Activated naive CD4-positive, alpha-beta T cell treated with anti-CD3 and anti-CD28 coated beads, Interleukin-2, amount 10 ng/mL, durations not matched to agents 7 days and 5 days (primary cell): ENCODE results near the gene CTNNA3.

Experiments used
- CTCF ChIA-PET: fragments of 350-600 bp; sonication (Branson Sonifier 250); formaldehyde crosslinking; loops from one replicate; lab custom pipeline; 2021; ENCODE audit warnings: antibody characterized with exemption; lab: Charles Lee
- DNase-seq: peaks from one replicate; pipeline ENCODE4 v3.0.0-alpha.2; 2020
- H3K27ac Mint-ChIP-seq: one replicate; pipeline ENCODE4 v1.8.0; 2021; ENCODE audit warnings: mild to moderate bottlenecking, moderate library complexity, mixed read lengths
- H3K27me3 Mint-ChIP-seq: one replicate; pipeline ENCODE4 v1.8.0; 2021; ENCODE audit warnings: mild to moderate bottlenecking, mixed read lengths
- H3K36me3 Mint-ChIP-seq: one replicate; pipeline ENCODE4 v1.8.0; 2021; ENCODE audit warnings: mixed read lengths
- H3K4me1 Mint-ChIP-seq: one replicate; pipeline ENCODE4 v1.8.0; 2021; ENCODE audit warnings: mixed read lengths
- H3K4me3 Mint-ChIP-seq: one replicate; pipeline ENCODE4 v1.8.0; 2021; ENCODE audit warnings: mild to moderate bottlenecking, moderate library complexity, mixed read lengths
- H3K9me3 Mint-ChIP-seq: one replicate; pipeline ENCODE4 v1.8.0; 2021; ENCODE audit warnings: mixed read lengths

The CTNNA3 gene

DNA sequence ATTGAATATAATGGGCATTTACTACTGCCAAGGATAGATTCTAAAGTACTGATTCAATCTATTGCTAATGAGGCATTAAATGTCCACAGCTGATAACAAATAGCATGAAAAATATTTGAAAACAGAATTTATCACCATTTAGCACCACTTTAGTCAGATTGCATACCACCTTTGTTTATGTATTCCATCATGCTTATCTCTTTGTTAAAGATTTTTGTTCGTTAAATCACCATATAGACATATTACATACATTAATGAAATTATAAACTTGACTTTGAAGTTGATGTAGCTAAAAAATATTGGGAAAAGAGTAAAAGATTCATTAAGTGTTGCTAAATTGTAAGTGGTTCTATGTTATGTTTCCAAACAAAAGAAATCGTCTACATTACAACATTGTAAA, 1022.9 kb downstream of the CTNNA3 start:
- Mint-ChIP-seq H3K4me1 (no peaks in the 10 kb centered on the region), H3K27ac (no peak overlapping the region), H3K4me3 (no peak overlapping the region), H3K9me3 (no peaks in the 10 kb centered on the region), H3K27me3 (no peaks in the 10 kb centered on the region), H3K36me3 (no peaks in the 10 kb centered on the region)
- no peak for DNase-seq
- CTCF ChIA-PET = no interaction called here

DNA sequence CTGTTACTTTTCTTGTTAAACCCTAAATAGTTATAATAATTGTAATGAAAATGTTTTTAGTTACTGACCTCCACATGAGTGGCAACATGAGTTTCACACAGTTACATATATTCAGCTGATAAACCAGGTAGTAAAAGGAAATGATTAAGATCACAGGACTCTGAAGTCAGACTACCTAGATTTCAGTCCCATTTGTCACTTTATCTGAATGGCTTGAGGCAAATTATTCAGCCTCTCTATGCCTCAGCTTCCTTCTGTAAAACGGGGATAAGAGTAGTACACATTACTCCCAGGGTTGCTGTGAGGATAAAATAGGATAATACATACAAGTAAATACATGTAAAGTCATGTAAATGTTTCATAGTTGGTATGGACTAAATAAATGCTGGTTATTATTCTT, 1024.4 kb downstream of the CTNNA3 start:
- H3K9me3 Mint-ChIP-seq = no peaks in the 10 kb centered on the region
- CTCF ChIA-PET = no interaction called here

DNA sequence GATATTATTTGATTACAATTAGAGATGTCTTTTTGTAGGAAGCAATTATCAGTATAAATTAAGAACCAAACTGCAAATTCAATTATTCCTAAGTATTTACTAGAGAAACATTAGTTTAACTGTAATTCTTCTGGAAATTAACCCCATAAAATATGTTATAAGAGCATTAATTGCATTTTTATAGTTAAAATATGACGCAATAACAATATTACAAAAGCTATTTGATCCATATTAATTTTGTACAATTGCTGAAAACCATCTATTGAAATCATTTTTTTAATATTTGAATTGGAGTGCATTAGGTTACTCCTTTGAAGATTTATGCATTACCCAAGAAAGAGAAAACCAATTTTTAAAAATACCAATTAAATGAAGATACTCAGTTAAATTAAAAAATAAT, 1024.9 kb downstream of the CTNNA3 start:
- DNase-seq = no peak
- H3K4me1 Mint-ChIP-seq = no peaks in the 10 kb centered on the region
- no peak overlapping the region for H3K4me3 Mint-ChIP-seq
- no peaks in the 10 kb centered on the region for H3K27me3 Mint-ChIP-seq
- H3K36me3 Mint-ChIP-seq = no peaks in the 10 kb centered on the region
- no peak overlapping the region for H3K27ac Mint-ChIP-seq
- CTCF ChIA-PET = no interaction called here
- H3K9me3 Mint-ChIP-seq = no peaks in the 10 kb centered on the region

More for the DNA sequence above, 1024.4 kb downstream of the CTNNA3 start:
- DNase-seq = no peak
- Mint-ChIP-seq H3K4me1 (no peaks in the 10 kb centered on the region), H3K27me3 (no peaks in the 10 kb centered on the region), H3K27ac (no peak overlapping the region), H3K4me3 (no peak overlapping the region), H3K36me3 (no peaks in the 10 kb centered on the region)

DNA sequence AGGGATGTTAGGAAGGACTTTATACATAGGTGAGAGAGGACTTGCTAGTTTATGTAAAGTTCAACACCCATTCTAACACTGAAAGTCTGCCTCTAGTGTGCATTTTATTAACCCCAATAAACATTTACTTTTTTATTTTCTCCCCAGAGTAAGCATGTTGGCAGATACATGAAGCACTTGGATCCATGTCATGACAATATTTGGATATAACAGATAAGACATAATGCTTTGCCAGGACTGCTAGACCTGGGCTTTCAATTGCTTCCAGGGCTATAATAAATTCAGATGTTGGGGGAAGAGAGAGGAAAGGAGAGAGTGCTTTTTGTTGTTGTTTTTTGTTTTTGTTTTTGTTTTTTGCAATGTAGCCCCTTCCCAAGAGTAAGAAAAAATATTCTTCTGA, 1039.5 kb downstream of the CTNNA3 start:
- Mint-ChIP-seq H3K9me3 (no peaks in the 10 kb centered on the region), H3K36me3 (no peaks in the 10 kb centered on the region), H3K4me1 (no peaks in the 10 kb centered on the region), H3K27me3 (no peaks in the 10 kb centered on the region), H3K27ac (no peak overlapping the region), H3K4me3 (no peak overlapping the region)
- CTCF ChIA-PET = no interaction called here
- no peak for DNase-seq

DNA sequence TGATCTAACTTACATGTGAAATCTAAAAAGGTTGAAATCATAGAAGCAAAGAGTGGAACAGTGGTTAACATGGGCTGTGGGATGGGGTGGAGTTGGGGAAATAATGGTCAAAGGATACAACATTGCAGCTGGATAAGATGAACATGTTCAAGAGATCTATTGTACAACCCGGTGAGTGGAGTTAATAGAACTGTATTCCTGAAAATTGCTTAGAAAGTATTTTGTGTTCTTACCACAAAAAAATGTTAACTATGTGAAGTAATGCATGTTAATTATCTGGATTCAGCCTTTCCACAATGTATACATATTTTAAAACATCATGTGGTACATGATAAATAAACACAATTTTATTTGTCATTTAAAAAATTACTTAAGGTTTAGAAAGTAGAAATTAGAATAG, 1041.1 kb downstream of the CTNNA3 start:
- H3K27ac Mint-ChIP-seq = no peak overlapping the region
- no peaks in the 10 kb centered on the region for H3K4me1 Mint-ChIP-seq
- H3K36me3 Mint-ChIP-seq = no peaks in the 10 kb centered on the region
- no peaks in the 10 kb centered on the region for H3K27me3 Mint-ChIP-seq
- H3K9me3 Mint-ChIP-seq = peaks cover 3% of the 10 kb centered on the region
- H3K4me3 Mint-ChIP-seq = no peak overlapping the region
- CTCF ChIA-PET = no interaction called here
- DNase-seq = no peak

DNA sequence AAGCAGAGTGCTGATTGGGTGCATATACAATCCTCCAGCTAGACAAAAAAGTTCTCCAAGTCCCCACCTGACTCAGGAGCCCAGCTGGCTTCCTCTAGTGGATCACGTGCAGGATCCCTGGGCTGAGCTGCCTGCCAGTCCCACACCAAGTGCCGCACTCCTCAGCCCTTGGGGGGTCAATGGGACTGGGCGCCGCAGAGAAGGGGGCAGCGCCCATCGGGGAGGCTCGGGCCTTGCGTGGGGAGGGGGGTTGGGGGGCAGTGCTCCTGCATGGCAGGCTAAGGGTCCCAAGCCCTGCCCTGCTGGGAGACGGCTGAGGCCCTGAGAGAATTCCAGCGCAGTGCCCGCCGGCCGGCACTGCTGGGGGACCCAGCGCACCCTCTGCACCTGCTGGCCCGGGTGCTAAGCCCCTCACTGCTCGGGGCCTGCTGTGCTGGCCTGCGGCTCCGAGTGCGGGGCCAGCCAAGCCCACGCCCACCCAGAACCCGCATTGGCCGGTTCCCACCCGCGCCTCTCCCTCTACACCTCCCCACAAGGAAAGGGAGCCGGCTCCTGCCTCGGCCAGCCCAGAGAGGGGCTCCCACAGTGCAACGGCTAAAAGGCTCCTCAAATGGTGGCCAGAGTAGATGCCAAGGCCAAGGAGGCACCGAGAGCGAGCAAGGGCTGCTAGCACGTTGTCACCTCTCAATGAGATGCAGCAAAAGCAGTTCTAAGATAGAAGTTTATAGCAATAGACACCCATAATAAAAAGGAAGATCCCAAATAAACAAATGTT, 1044.5 kb downstream of the CTNNA3 start:
- CTCF ChIA-PET = no interaction called here
- no peak for DNase-seq
- H3K9me3 Mint-ChIP-seq = peaks cover 12% of the 10 kb centered on the region
- H3K27me3 Mint-ChIP-seq = no peaks in the 10 kb centered on the region
- no peak overlapping the region for H3K27ac Mint-ChIP-seq
- H3K4me3 Mint-ChIP-seq = no peak overlapping the region
- H3K36me3 Mint-ChIP-seq = no peaks in the 10 kb centered on the region
- H3K4me1 Mint-ChIP-seq = no peaks in the 10 kb centered on the region

DNA sequence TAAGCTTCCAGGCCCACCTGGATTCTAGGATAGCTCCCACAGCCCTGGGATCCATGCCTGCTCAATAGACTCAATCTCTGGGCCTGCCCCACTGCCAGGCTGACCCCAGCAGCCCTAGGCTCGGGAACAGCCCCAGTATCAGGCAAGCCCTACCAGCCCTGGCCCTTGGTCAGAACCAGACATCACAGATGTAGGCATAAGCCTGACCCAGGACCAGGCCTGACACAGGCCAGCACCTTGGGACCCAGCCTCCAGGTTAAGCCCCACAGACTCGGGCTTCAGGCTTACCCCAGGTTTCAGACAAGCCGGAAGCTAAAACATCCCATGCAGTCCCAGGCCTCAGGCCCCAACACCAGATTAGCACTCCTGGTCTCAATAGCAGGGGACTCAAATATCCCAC, 1046.4 kb downstream of the CTNNA3 start:
- H3K36me3 Mint-ChIP-seq = no peaks in the 10 kb centered on the region
- no peak overlapping the region for H3K27ac Mint-ChIP-seq
- CTCF ChIA-PET = no interaction called here
- no peaks in the 10 kb centered on the region for H3K27me3 Mint-ChIP-seq
- peaks cover 16% of the 10 kb centered on the region for H3K9me3 Mint-ChIP-seq
- no peak overlapping the region for H3K4me3 Mint-ChIP-seq
- H3K4me1 Mint-ChIP-seq = no peaks in the 10 kb centered on the region
- no peak for DNase-seq

DNA sequence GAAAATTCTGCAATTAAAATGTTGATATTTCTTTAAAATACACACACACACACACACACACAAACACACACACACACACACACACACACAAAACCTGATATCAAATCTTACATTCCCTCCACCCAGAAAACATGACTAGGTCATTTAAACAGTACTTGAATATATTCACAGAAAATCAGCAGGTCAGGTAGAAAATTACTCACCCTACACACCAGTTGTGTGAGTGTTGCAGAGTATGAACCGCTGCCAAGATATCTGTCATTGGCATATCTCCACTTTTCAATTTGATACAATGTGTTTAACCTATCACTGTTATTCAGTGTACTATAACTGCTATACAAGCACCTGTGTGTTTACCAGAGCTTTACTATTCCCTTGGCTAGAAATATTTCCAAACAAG, 1053.8 kb downstream of the CTNNA3 start:
- H3K9me3 Mint-ChIP-seq = peaks cover 8% of the 10 kb centered on the region
- H3K4me1 Mint-ChIP-seq = no peaks in the 10 kb centered on the region
- no peak overlapping the region for H3K4me3 Mint-ChIP-seq
- DNase-seq = no peak
- H3K27me3 Mint-ChIP-seq = no peaks in the 10 kb centered on the region
- H3K36me3 Mint-ChIP-seq = no peaks in the 10 kb centered on the region
- no peak overlapping the region for H3K27ac Mint-ChIP-seq
- CTCF ChIA-PET = no interaction called here

DNA sequence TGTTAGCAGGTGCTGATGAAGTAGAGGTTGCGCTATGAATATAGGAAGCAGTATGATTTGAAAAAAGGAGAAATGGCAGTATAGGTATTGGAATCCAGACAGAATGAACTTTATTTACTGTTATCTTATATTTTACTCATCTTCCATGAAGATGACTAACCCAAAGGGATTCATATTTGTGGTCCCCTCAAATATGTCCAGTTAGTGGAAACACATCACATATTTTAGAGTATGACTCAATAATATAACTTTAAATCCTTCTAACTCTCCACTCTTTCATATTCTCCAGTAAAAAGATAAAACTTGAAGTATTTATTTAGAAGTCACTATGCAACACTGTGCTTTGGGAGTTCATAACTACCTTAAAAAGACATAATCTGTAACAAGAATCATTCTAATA, 1056.6 kb downstream of the CTNNA3 start:
- no peak overlapping the region for H3K27ac Mint-ChIP-seq
- H3K27me3 Mint-ChIP-seq = no peaks in the 10 kb centered on the region
- CTCF ChIA-PET = no interaction called here
- DNase-seq = no peak
- H3K9me3 Mint-ChIP-seq = no peaks in the 10 kb centered on the region
- H3K4me3 Mint-ChIP-seq = no peak overlapping the region
- no peaks in the 10 kb centered on the region for H3K36me3 Mint-ChIP-seq
- no peaks in the 10 kb centered on the region for H3K4me1 Mint-ChIP-seq

DNA sequence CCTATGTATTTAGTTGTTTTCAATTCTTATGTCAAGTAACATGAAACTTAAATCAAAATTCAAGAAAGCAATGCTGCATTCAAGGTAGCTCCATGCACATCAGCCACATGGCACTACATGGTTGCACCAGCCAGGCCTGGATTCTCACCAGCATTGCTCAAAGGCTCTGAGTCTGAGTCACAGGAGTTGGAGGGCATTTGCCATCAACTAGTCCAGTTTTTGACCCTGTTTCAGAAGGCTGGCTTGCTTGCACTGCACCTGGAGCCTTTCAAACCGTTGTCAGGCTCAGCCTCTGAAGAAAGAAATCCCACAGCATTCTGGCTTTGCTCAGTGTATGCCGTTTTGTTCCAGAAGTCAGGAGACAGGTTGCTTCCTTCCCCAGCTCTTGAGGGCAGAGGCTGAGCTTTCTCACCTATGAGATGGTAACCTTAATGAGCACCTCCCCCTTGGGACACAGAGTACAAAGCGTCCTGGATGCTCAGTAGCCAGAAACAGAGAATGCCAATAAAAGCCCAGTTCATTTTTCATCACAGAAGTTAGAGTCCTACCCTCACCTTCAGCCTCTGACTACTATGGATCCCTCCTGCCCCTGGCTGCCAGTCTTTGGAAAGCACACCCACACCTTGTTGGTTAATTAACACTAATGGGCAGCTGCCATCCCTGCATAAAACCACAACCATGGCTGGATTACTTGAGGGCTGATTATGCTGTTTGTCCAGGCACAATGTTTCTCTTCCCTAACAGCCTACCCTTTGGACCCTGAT, 1058.5 kb downstream of the CTNNA3 start:
- H3K4me1 Mint-ChIP-seq = no peaks in the 10 kb centered on the region
- CTCF ChIA-PET = no interaction called here
- H3K36me3 Mint-ChIP-seq = no peaks in the 10 kb centered on the region
- H3K4me3 Mint-ChIP-seq = no peak overlapping the region
- no peak for DNase-seq
- no peaks in the 10 kb centered on the region for H3K9me3 Mint-ChIP-seq
- H3K27me3 Mint-ChIP-seq = no peaks in the 10 kb centered on the region
- H3K27ac Mint-ChIP-seq = no peak overlapping the region

DNA sequence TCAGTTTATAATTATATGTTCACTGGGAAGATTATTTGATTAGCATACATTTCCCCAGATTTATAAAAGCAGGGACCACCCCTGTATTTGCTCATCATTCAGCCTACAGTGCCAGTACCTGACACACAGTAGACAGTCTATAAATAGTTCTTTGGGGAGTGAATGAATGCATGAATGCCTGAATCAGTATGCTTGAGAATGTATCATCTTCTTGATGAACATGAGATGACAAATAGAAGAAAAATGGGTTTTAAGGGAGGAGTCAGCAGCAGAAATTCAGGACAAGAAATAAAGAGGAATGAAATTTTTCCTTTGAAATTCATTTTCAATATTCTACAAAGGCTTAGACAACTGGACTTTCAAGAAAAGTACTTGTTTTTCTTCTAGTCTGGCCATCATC, 1066.0 kb downstream of the CTNNA3 start:
- Mint-ChIP-seq H3K4me3 (no peak overlapping the region), H3K36me3 (no peaks in the 10 kb centered on the region)

DNA sequence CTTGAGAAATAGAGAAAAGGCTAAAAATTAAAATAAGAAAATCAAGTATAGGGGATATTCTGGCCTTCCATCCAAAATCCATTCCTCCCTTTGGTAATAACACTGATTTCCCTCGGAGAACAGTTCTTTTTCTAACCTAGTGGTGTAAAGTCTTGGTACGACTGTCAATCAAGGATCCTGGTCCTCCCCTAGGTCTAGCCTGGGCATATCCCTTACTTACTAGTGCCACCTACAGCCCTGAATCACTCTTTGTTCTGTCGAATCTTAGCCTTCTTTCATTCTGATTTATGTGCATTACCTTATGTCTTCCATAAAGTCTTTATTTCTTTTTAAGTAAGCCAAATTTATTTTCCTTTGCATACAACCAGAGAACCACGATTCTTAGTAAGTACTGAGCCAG, 1068.8 kb downstream of the CTNNA3 start:
- no peak for DNase-seq
- Mint-ChIP-seq H3K27ac (no peak overlapping the region), H3K4me1 (no peaks in the 10 kb centered on the region), H3K4me3 (no peak overlapping the region), H3K9me3 (peaks cover 1% of the 10 kb centered on the region), H3K36me3 (no peaks in the 10 kb centered on the region), H3K27me3 (no peaks in the 10 kb centered on the region)
- CTCF ChIA-PET = no interaction called here

More for the DNA sequence above, 1066.0 kb downstream of the CTNNA3 start:
- H3K27ac Mint-ChIP-seq = no peak overlapping the region
- no peak for DNase-seq
- CTCF ChIA-PET = no interaction called here
- peaks cover 1% of the 10 kb centered on the region for H3K9me3 Mint-ChIP-seq
- no peaks in the 10 kb centered on the region for H3K4me1 Mint-ChIP-seq
- H3K27me3 Mint-ChIP-seq = no peaks in the 10 kb centered on the region

DNA sequence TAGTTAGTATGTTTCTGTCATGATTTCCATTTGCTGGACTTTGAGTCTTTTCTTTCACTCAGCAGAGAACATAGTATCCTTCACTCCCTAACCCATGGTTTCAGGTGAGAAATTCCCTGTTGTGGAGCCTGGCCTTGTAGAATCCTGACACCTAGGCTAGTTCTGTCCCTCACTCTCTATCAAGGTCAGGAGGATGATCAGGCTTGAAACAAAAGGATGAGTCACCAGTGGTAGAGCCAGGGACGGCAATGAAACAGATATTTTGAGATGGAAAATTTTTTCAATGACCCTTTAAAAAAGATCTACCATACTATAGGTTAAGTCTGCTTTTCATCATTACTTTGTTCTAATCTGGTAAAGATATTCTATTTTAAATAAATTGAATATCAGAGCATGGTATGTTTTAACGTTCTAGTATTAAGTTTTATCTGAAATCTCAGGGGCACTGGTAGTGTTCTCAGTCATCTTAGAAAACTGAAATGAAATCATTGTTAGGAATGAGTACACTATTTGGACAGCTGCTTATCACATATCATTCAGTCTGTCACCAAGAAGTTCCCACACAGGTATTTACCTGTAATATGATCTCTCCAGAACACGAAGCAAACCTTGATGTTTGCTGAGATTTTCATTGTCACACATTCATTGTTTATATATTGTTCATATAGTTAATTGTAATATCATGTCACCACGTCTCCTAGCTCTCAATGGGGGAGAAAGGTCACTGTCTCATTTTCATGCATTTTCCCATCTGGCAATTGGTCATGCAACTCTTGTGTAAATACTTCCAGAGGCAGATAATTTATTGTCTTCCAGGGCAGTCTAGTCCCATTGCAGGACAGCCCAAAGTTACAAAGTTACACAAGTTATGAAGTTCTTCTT, 1070.0 kb downstream of the CTNNA3 start:
- Mint-ChIP-seq H3K4me1 (no peaks in the 10 kb centered on the region), H3K9me3 (peaks cover 1% of the 10 kb centered on the region), H3K27me3 (no peaks in the 10 kb centered on the region), H3K4me3 (no peak overlapping the region), H3K36me3 (no peaks in the 10 kb centered on the region), H3K27ac (no peak overlapping the region)
- no peak for DNase-seq
- CTCF ChIA-PET = no interaction called here

DNA sequence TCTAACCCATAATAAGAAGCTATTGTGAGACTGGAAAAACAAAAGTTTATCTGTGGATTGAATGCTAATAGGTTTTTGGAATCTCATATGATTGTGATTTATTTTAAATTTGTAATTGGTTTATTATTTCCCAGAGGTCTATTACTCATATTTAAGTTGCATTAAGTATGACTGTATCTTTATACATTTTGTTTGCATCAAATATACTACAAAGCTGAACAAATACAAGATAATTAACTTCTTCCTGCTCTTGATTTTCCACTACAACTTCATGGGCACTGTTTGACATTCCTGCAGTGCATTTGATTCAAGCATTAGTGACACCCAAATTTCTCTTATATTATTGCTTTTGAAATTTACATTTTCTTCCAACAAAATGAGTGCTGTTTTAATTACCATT, 1073.9 kb downstream of the CTNNA3 start:
- CTCF ChIA-PET = no interaction called here
- no peak overlapping the region for H3K27ac Mint-ChIP-seq
- H3K4me3 Mint-ChIP-seq = no peak overlapping the region
- no peaks in the 10 kb centered on the region for H3K27me3 Mint-ChIP-seq
- DNase-seq = no peak
- H3K4me1 Mint-ChIP-seq = no peaks in the 10 kb centered on the region
- H3K9me3 Mint-ChIP-seq = peaks cover 1% of the 10 kb centered on the region
- H3K36me3 Mint-ChIP-seq = no peaks in the 10 kb centered on the region
